GM23248 (cell line): ENCODE results near the gene MYO1E. TPM values are rescaled to one million over a fixed set of nuclear protein-coding genes. Genes with fewer than 3 reads are reported as not detected.

ENCODE experiments used
- DNase-seq: peaks from one replicate; pipeline ENCODE4 v3.0.0-alpha.2; 2015
- H2AFZ ChIP-seq: fragments of 200-600 bp; sonication (generic); 2 replicates; pipeline ENCODE4 v1.6.1; 2016; ENCODE audit warnings: antibody characterized with exemption
- H3F3A ChIP-seq: fragments of 200-600 bp; sonication (generic); 2 replicates; pipeline ENCODE4 v1.6.1; 2016; ENCODE audit warnings: mild to moderate bottlenecking, antibody characterized with exemption, mixed run types; ENCODE audit not compliant: insufficient read depth
- H3K27ac ChIP-seq: fragments of 200-600 bp; sonication (generic); 2 replicates; pipeline ENCODE4 v1.5.1; 2016; ENCODE audit warnings: mild to moderate bottlenecking
- H3K27me3 ChIP-seq: fragments of 200-600 bp; sonication (generic); replicated peaks from 2 replicates; pipeline ENCODE4 v1.6.1; 2016; ENCODE audit warnings: mild to moderate bottlenecking; ENCODE audit not compliant: insufficient read depth
- H3K36me3 ChIP-seq: fragments of 200-600 bp; sonication (generic); 2 replicates; pipeline ENCODE4 v1.6.1; 2016; ENCODE audit warnings: low read depth, mild to moderate bottlenecking
- H3K4me1 ChIP-seq: fragments of 200-600 bp; sonication (generic); 2 replicates; pipeline ENCODE4 v1.6.1; 2016; ENCODE audit warnings: mild to moderate bottlenecking; ENCODE audit not compliant: insufficient read depth
- H3K4me2 ChIP-seq: fragments of 200-600 bp; sonication (generic); one replicate; pipeline ENCODE4 v1.6.1; 2016; ENCODE audit warnings: mild to moderate bottlenecking; ENCODE audit not compliant: unreplicated experiment
- H3K4me3 ChIP-seq: fragments of 200-600 bp; sonication (generic); 2 replicates; pipeline ENCODE4 v1.5.1; 2016; ENCODE audit warnings: mild to moderate bottlenecking
- H3K79me2 ChIP-seq: fragments of 200-600 bp; sonication (generic); 2 replicates; pipeline ENCODE4 v1.6.1; 2016; ENCODE audit warnings: mild to moderate bottlenecking; ENCODE audit not compliant: insufficient read depth
- H3K9ac ChIP-seq: fragments of 200-600 bp; sonication (generic); 2 replicates; pipeline ENCODE4 v1.6.1; 2016; ENCODE audit warnings: mild to moderate bottlenecking
- H3K9me2 ChIP-seq: fragments of 200-600 bp; sonication (generic); 2 replicates; pipeline ENCODE4 v1.6.1; 2016; ENCODE audit warnings: mixed run types, mild to moderate bottlenecking, moderate library complexity; ENCODE audit not compliant: insufficient read depth
- H3K9me3 ChIP-seq: fragments of 200-600 bp; sonication (generic); one replicate; pipeline ENCODE4 v1.6.1; 2017; ENCODE audit warnings: low read depth
- H4K20me1 ChIP-seq: fragments of 200-600 bp; sonication (generic); 2 replicates; pipeline ENCODE4 v1.6.0; 2016; ENCODE audit not compliant: insufficient read depth
- EZH2 ChIP-seq: fragments of 200-600 bp; sonication (generic); IDR thresholded peaks from 2 replicates; pipeline ENCODE4 v1.6.1; 2018; ENCODE audit warnings: antibody characterized with exemption, mild to moderate bottlenecking; ENCODE audit not compliant: insufficient read depth, poor library complexity, severe bottlenecking
- EZH2phosphoT487 ChIP-seq: fragments of 200-600 bp; sonication (generic); IDR thresholded peaks from 2 replicates; pipeline ENCODE4 v1.6.1; 2018; ENCODE audit warnings: antibody characterized with exemption, moderate library complexity, mild to moderate bottlenecking, low read depth; ENCODE audit not compliant: insufficient read depth
- WGBS, 2 experiments: methylation state at CpG; one replicate each; pipeline ENCODE4 v1.1.6; 2015 to 2017; ENCODE audit warnings: low lambda C conversion rate in 2 of 2, low coverage in 1 of 2; ENCODE audit errors: missing lambda C conversion rate in 2 of 2; 5-methylcytosine and 5-hydroxymethylcytosine counted together
- in situ Hi-C: fragments of 300-500 bp; cut with MboI; formaldehyde crosslinking; loops from 2 replicates; pipeline ENCODE4 v1.15.0; 2020
- polyA plus RNA-seq: library from polyadenylated mRNA; unstranded; fragments of >200 nt; fragmentation: Nextera tagmentation; extraction: Ambion mirVana; gene quantifications from 2 replicates; pipeline ENCODE4 v1.2.1, GENCODE V29; 2016
- total RNA-seq: library from RNA; depleted of rRNA; stranded (reverse); fragments of >200 nt; shearing (Covaris generic); gene quantifications from 2 replicates; pipeline ENCODE4 v1.2.3, GENCODE V29; 2014

Gene MYO1E
- total and polyA plus RNA-seq, 2 experiments from 2014 or later: 155 to 190 TPM

DNA sequence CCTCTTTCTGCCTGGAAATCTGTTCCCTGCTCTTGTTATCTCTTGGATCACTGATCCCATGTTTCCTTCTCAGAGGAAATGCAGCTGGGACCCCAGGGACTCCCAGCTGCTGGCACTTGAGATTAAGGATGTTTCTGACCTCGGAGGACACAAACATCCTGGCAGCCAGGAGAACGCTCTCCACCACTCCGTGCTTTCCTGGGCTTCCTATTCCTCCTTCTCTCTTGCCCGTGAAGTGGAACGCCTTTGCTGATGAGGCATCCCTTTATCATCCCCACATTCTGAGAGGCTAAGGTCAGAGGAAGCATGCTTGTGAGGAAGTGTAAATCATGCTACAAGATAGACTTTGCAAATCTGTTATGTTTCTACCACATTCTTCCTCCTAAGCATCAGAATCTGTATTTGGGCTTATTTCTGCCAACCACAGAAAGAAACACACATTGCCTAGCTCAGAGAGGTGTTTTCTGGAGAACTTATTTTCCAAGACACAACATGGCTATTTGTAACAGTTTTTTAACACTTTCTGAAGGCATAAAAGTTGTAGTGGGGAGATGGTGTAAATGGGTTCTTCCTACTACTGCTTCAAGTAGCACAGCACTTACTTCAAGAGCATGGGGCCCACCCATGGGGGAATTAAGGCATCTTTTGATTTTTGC, 191.6 kb downstream of the MYO1E start:
- TF ChIP-seq EZH2phosphoT487 (no peak), EZH2 (no peak)
- Histone ChIP-seq H3K9me2 (no peaks in the 10 kb centered on the region), H2AFZ (no peak overlapping the region), H3F3A (peaks cover 49% of the 10 kb centered on the region), H3K4me3 (no peak overlapping the region), H3K27ac (peak overlapping the region; percentile 64), H3K9me3 (no peaks in the 10 kb centered on the region), H3K79me2 (no peaks in the 10 kb centered on the region), H3K4me2 (peak overlapping the region; percentile 37), H3K36me3 (peaks cover 43% of the 10 kb centered on the region), H4K20me1 (no peaks in the 10 kb centered on the region), H3K27me3 (no peaks in the 10 kb centered on the region), H3K9ac (peak overlapping the region; percentile 24; the same call in 1 of the 2 replicates), H3K4me1 (peaks cover 25% of the 10 kb centered on the region)
- in situ Hi-C loops: no loop called here
- WGBS, 2 experiments: 11 to 25% methylated on average over 5 of the region's 5 CpGs
- DNase-seq: peak; percentile 81

DNA sequence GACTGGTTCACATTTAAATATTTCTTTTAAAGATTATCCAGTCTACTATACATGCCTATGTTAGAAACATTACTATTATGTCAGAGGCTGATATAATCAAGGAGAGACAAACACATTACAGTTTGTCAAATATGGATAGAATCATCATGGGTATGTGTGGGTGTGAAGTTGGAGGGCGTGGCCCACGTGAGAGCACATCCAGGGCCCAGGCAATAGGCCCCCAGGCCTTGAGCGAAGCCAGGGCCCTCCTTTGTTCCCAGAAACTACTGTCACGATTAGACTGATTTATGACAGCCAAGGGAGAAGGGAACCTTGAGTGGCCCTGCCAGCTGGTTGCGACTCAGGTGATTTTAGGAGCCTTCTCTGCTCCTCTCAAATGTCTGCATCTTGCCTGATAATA, 193.0 kb downstream of the MYO1E start:
- Histone ChIP-seq H3K9me3 (no peaks in the 10 kb centered on the region), H3K4me3 (no peak overlapping the region), H3K9me2 (no peaks in the 10 kb centered on the region), H3K36me3 (peaks cover 31% of the 10 kb centered on the region), H4K20me1 (no peaks in the 10 kb centered on the region), H3K27me3 (no peaks in the 10 kb centered on the region), H3K79me2 (no peaks in the 10 kb centered on the region), H3K27ac (no peak overlapping the region), H2AFZ (no peak overlapping the region), H3K4me1 (peaks cover 35% of the 10 kb centered on the region), H3K4me2 (no peak overlapping the region), H3K9ac (no peak overlapping the region), H3F3A (peaks cover 62% of the 10 kb centered on the region)
- no peak for DNase-seq
- 80 to 87% methylated on average over 5 of the region's 5 CpGs for WGBS, 2 experiments
- TF ChIP-seq EZH2phosphoT487 (no peak), EZH2 (no peak)
- in situ Hi-C loops: no loop called here

GRCh38 chr15:59178151-59178695, 194.4 kb downstream of the MYO1E start:
- Histone ChIP-seq H3K4me1 (peaks cover 43% of the 10 kb centered on the region), H3K79me2 (no peaks in the 10 kb centered on the region), H3K9ac (no peak overlapping the region), H3K4me2 (no peak overlapping the region), H3K4me3 (no peak overlapping the region), H3K27ac (no peak overlapping the region), H3K27me3 (no peaks in the 10 kb centered on the region), H3K9me3 (no peaks in the 10 kb centered on the region), H3F3A (peaks cover 77% of the 10 kb centered on the region), H3K36me3 (peaks cover 31% of the 10 kb centered on the region), H3K9me2 (no peaks in the 10 kb centered on the region), H4K20me1 (no peaks in the 10 kb centered on the region), H2AFZ (no peak overlapping the region)
- 95 to 98% methylated on average over 16 of the region's 16 CpGs for WGBS, 2 experiments
- in situ Hi-C loops: no loop called here
- TF ChIP-seq EZH2 (no peak), EZH2phosphoT487 (no peak)
- DNase-seq: no peak

- H3K4me2 ChIP-seq: no peak overlapping the region
- in situ Hi-C loops: no loop called here
Observed at GRCh38 chr15:59177317-59177660, 195.4 kb downstream of the MYO1E start.

More at GRCh38 chr15:59177317-59177660, 195.4 kb downstream of the MYO1E start:
- DNase-seq: no peak
- H2AFZ ChIP-seq: no peak overlapping the region
- peaks cover 43% of the 10 kb centered on the region for H3K4me1 ChIP-seq
- no peak overlapping the region for H3K27ac ChIP-seq
- no peaks in the 10 kb centered on the region for H3K79me2 ChIP-seq
- H3K27me3 ChIP-seq: no peaks in the 10 kb centered on the region
- peaks cover 31% of the 10 kb centered on the region for H3K36me3 ChIP-seq
- 82 to 90% methylated on average over 4 of the region's 4 CpGs for WGBS, 2 experiments
- peaks cover 83% of the 10 kb centered on the region for H3F3A ChIP-seq
- H3K9ac ChIP-seq: no peak overlapping the region
- H3K4me3 ChIP-seq: no peak overlapping the region
- no peaks in the 10 kb centered on the region for H3K9me3 ChIP-seq
- no peaks in the 10 kb centered on the region for H3K9me2 ChIP-seq
- H4K20me1 ChIP-seq: no peaks in the 10 kb centered on the region
- TF ChIP-seq EZH2: no peak
- TF ChIP-seq EZH2phosphoT487: no peak
